Activated effector memory CD4-positive, alpha-beta T cell treated with Interleukin-2 at 50 U/mL for 16 hours (primary cell): ENCODE measurements around the gene AP2A2.

Source experiments
- DNase-seq: peaks from one replicate; pipeline ENCODE4 v3.0.0-alpha.2; 2020

The AP2A2 gene

GRCh38 chr11:899724-900123 lies 25.9 kb upstream of the AP2A2 start:
- DNase-seq = no peak

- DNase-seq = no peak
Observed at GRCh38 chr11:900545-900944, 25.1 kb upstream of the AP2A2 start.

- DNase-seq = no peak
Observed at GRCh38 chr11:901452-902061, 24.1 kb upstream of the AP2A2 start.

- DNase-seq = no peak
Observed at GRCh38 chr11:904380-904779, 21.3 kb upstream of the AP2A2 start.

GRCh38 chr11:905952-906351 lies 19.7 kb upstream of the AP2A2 start:
- DNase-seq = no peak

- DNase-seq = no peak
Observed at GRCh38 chr11:907668-908067, 18.0 kb upstream of the AP2A2 start.

- DNase-seq = no peak
Observed at GRCh38 chr11:908273-908672, 17.4 kb upstream of the AP2A2 start.

GRCh38 chr11:909406-909805 lies 16.3 kb upstream of the AP2A2 start:
- DNase-seq = no peak

- no peak for DNase-seq
Observed at GRCh38 chr11:910044-910588, 15.6 kb upstream of the AP2A2 start.

GRCh38 chr11:910589-911030 lies 15.1 kb upstream of the AP2A2 start, which contains the start of gene CHID1:
Gene CHID1, minus strand, starts transcription at chr11:910810. Its CDS starts 5,994 bp downstream, at chr11:904816.
- DNase-seq = peak; percentile 84

GRCh38 chr11:911031-911889 lies 14.4 kb upstream of the AP2A2 start:
- DNase-seq = no peak

- no peak for DNase-seq
Observed at GRCh38 chr11:911890-912219, 13.8 kb upstream of the AP2A2 start.

- DNase-seq = no peak
Observed at GRCh38 chr11:912266-912665, 13.4 kb upstream of the AP2A2 start.

- no peak for DNase-seq
Observed at GRCh38 chr11:913043-913442, 12.6 kb upstream of the AP2A2 start.

GRCh38 chr11:914204-914603 lies 11.5 kb upstream of the AP2A2 start:
- no peak for DNase-seq

- no peak for DNase-seq
Observed at GRCh38 chr11:914747-915501, 10.7 kb upstream of the AP2A2 start.

- DNase-seq = no peak
Observed at GRCh38 chr11:917426-917825, 8.2 kb upstream of the AP2A2 start.

- DNase-seq = no peak
Observed at GRCh38 chr11:921921-922678, 3.6 kb upstream of the AP2A2 start.

GRCh38 chr11:923691-924405 lies 1.8 kb upstream of the AP2A2 start:
- no peak for DNase-seq

GRCh38 chr11:924406-925157 lies 1.1 kb upstream of the AP2A2 start:
- no peak for DNase-seq

GRCh38 chr11:925158-925495 lies 543 bp upstream of the AP2A2 start:
- no peak for DNase-seq
